Common myeloid progenitor, CD34-positive (primary cell): Measurements from ENCODE around the gene HID1.

ENCODE experiments used
- CTCF ChIA-PET: fragments of 350-600 bp; sonication (Branson Sonifier 250); formaldehyde crosslinking; loops from one replicate; lab custom pipeline; 2021; ENCODE audit warnings: antibody characterized with exemption; lab: Charles Lee
- POLR2A ChIA-PET: fragments of 350-600 bp; sonication (Branson Sonifier 250); formaldehyde crosslinking; loops from one replicate; lab custom pipeline; 2021; ENCODE audit warnings: antibody characterized with exemption; lab: Charles Lee
- DNase-seq, 3 donors: peaks; one replicate each; pipeline versions ENCODE4 v3.0.0 to v3.0.0-alpha.2; 2013
- H3K27ac ChIP-seq, 2 experiments: 1 replicate in 1 of 2; 2 replicates in 1 of 2; pipeline ENCODE4 v1.7.0; 2013; ENCODE audit warnings: inconsistent platforms in 2 of 2, low read length in 2 of 2, mild to moderate bottlenecking in 2 of 2, low read depth in 1 of 2, moderate library complexity in 1 of 2; ENCODE audit not compliant: severe bottlenecking in 2 of 2, insufficient read depth in 1 of 2, poor library complexity in 1 of 2
- H3K27me3 ChIP-seq, 5 experiments: replicated peaks in 2 of 5; 1 replicate in 3 of 5; 2 replicates in 2 of 5; pipeline versions ENCODE4 v1.6.1 to v1.7.0; 2013; ENCODE audit warnings: low read length in 4 of 5, mild to moderate bottlenecking in 2 of 5, moderate library complexity in 2 of 5, inconsistent platforms in 1 of 5; ENCODE audit not compliant: insufficient read depth in 5 of 5, control insufficient read depth in 4 of 5
- H3K36me3 ChIP-seq, 4 experiments: 1 replicate in 2 of 4; 2 replicates in 2 of 4; pipeline versions ENCODE4 v1.6.1 to v1.7.0; 2013; ENCODE audit warnings: low read length in 3 of 4, control low read depth in 1 of 4, mild to moderate bottlenecking in 1 of 4; ENCODE audit not compliant: control insufficient read depth in 4 of 4, insufficient read depth in 4 of 4
- H3K4me1 ChIP-seq, 4 experiments: 1 replicate in 3 of 4; 2 replicates in 1 of 4; pipeline versions ENCODE4 v1.6.1 to v1.7.1; 2013; ENCODE audit warnings: low read length in 3 of 4, mild to moderate bottlenecking in 3 of 4, control low read depth in 1 of 4, inconsistent platforms in 1 of 4, moderate library complexity in 1 of 4; ENCODE audit not compliant: control insufficient read depth in 4 of 4, insufficient read depth in 4 of 4; ENCODE audit errors: control extremely low read depth in 1 of 4
- H3K4me3 ChIP-seq, 7 experiments: 1 replicate in 4 of 7; 2 replicates in 3 of 7; pipeline versions ENCODE4 v1.5.1 to v1.7.0; 2013; ENCODE audit warnings: mild to moderate bottlenecking in 7 of 7, low read length in 6 of 7, moderate library complexity in 6 of 7, inconsistent platforms in 2 of 7, low read depth in 2 of 7, control low read depth in 1 of 7; ENCODE audit not compliant: insufficient read depth in 4 of 7, control insufficient read depth in 1 of 7; ENCODE audit errors: extremely low read depth in 1 of 7
- H3K9me3 ChIP-seq, 5 experiments: 1 replicate in 4 of 5; 2 replicates in 1 of 5; pipeline versions ENCODE4 v1.6.1 to v1.7.1; 2013; ENCODE audit warnings: low read length in 4 of 5, mild to moderate bottlenecking in 2 of 5, inconsistent platforms in 1 of 5, low read depth in 1 of 5, moderate library complexity in 1 of 5; ENCODE audit not compliant: control insufficient read depth in 4 of 5, insufficient read depth in 2 of 5; ENCODE audit errors: control extremely low read depth in 1 of 5
- WGBS: methylation state at CpG from one replicate; pipeline ENCODE4 v1.1.5; 2013; ENCODE audit not compliant: insufficient coverage; 5-methylcytosine and 5-hydroxymethylcytosine counted together

HID1 gene

GRCh38 chr17:74952431-74953133 is 20.0 kb downstream of the HID1 start:
- H3K4me3 ChIP-seq, result no peak overlapping the region
- DNase-seq, result no peak
- peaks cover 0 to 4% (median 0%) of the 10 kb centered on the region in 5 experiments for H3K27me3 ChIP-seq
- WGBS, result 79% methylated on average over 16 of the region's 24 CpGs
- POLR2A ChIA-PET, result no interaction called here
- CTCF ChIA-PET, result interaction anchor here (1.0 kb wide), 2 partner anchors 19 to 27 kb away, joined by 3 read pairs; no protein-coding TSS in a partner anchor
- peaks cover 0 to 4% (median 0%) of the 10 kb centered on the region in 5 experiments for H3K9me3 ChIP-seq
- H3K4me1 ChIP-seq, result no peaks in the 10 kb centered on the region
- H3K27ac ChIP-seq, result no peak overlapping the region
- H3K36me3 ChIP-seq, result no peaks in the 10 kb centered on the region

- POLR2A ChIA-PET, result no interaction called here
- no peak for DNase-seq
- CTCF ChIA-PET, result interaction anchor here (1.0 to 1.9 kb wide), 3 partner anchors 9 to 27 kb away, joined by 3 to 4 read pairs (median 3); no protein-coding TSS in a partner anchor
- Histone ChIP-seq H3K27me3 (peaks cover 0 to 4% (median 0%) of the 10 kb centered on the region in 5 experiments), H3K4me1 (no peaks in the 10 kb centered on the region), H3K27ac (no peak overlapping the region), H3K4me3 (no peak overlapping the region), H3K9me3 (peaks cover 0 to 4% (median 0%) of the 10 kb centered on the region in 5 experiments), H3K36me3 (no peaks in the 10 kb centered on the region)
- WGBS, result 79% methylated on average over 31 of the region's 32 CpGs
These were observed 20.7 kb downstream of the HID1 start for GRCh38 chr17:74951680-74952421.

- Histone ChIP-seq H3K36me3 (no peaks in the 10 kb centered on the region), H3K9me3 (no peaks in the 10 kb centered on the region), H3K4me1 (no peaks in the 10 kb centered on the region), H3K27me3 (peaks cover 0 to 4% (median 2%) of the 10 kb centered on the region in 5 experiments), H3K27ac (no peak overlapping the region), H3K4me3 (no peak overlapping the region)
- 86% methylated on average over 1 of the region's 3 CpGs for WGBS
- DNase-seq, result no peak
- CTCF ChIA-PET, result interaction anchor here (1.1 to 1.9 kb wide), 2 partner anchors 10 to 13 kb away, joined by 3 to 4 read pairs; no protein-coding TSS in a partner anchor
- POLR2A ChIA-PET, result no interaction called here
These were observed 21.5 kb downstream of the HID1 start for GRCh38 chr17:74951065-74951464.

DNA sequence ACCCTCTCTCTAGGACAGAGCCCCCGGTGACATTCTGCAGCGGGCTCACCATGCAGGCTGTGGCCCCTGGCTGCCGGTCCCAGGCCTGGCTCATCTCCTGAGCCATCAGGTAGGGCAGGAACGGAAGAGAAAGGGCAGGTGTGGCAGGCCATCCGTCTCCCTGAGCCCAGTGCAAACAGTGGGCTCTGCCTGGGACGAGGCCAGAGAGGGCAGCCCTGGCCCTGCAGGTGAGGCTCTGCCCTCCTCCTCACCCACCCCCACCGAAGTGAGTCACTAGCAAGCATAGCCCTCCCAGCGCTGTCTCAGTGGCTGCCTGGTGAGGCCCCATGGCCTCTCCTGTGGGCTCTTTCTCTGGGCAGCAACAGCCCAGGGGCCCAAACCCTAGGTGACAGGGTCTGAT is 22.4 kb downstream of the HID1 start:
- Histone ChIP-seq H3K4me3 (no peak overlapping the region), H3K36me3 (no peaks in the 10 kb centered on the region), H3K27me3 (peaks cover 0 to 7% (median 4%) of the 10 kb centered on the region in 5 experiments), H3K4me1 (no peaks in the 10 kb centered on the region), H3K27ac (no peak overlapping the region), H3K9me3 (no peaks in the 10 kb centered on the region)
- POLR2A ChIA-PET, result no interaction called here
- WGBS, result 97% methylated on average over 3 of the region's 8 CpGs
- DNase-seq, result no peak
- CTCF ChIA-PET, result interaction anchor here (1.1 to 1.9 kb wide), 2 partner anchors 12 to 27 kb away, joined by 3 to 4 read pairs; partner anchors contain the start of genes OTOP2 and USH1G

DNA sequence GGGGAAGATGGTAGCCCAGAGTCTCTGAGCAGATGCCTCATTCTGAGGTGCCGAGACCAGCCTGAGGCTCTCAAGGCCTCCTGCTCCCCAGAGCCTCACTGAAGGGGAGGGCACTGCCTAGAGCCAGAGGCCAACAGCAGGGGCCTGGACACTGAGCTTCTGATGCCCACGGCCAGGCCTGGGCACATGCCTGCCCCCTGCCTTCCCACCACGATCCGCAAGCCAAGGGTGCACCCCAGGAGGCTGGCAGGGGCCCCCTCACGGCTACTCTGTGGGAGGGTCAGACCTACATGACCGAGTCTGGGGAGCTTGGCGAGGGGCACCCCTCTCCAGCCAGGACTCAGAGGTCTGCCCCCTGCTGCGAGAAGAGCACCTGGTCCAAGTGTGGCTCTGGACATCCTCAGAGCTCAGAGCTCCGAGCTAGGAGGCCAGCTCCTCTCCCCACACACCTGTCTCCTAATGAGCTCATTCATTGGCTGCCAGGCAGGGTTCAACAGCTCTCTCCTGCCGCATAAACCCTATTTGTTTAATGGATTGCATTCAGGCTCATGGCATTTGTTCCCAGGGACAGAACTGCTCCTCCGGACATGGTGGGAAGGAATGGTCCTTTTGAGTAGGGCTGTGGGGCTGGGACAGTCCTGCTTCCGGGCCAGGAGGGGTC is 23.0 kb downstream of the HID1 start:
- 86% methylated on average over 11 of the region's 12 CpGs for WGBS

GRCh38 chr17:74947041-74947754 is 25.4 kb downstream of the HID1 start:
- Histone ChIP-seq H3K36me3 (no peaks in the 10 kb centered on the region), H3K4me1 (no peaks in the 10 kb centered on the region), H3K4me3 (no peak overlapping the region), H3K9me3 (no peaks in the 10 kb centered on the region), H3K27ac (no peak overlapping the region), H3K27me3 (peaks cover 2 to 20% (median 11%) of the 10 kb centered on the region in 5 experiments)
- ChIA-PET CTCF (interaction anchor here (0.8 to 1.7 kb wide), 2 partner anchors 8 to 9 kb away, joined by 3 to 4 read pairs; no protein-coding TSS in a partner anchor), POLR2A (no interaction called here)
- no peak for DNase-seq
- 95% methylated on average over 9 of the region's 17 CpGs for WGBS

More for the DNA sequence above, 23.0 kb downstream of the HID1 start:
- Histone ChIP-seq H3K4me1 (no peaks in the 10 kb centered on the region), H3K36me3 (no peaks in the 10 kb centered on the region), H3K9me3 (no peaks in the 10 kb centered on the region), H3K4me3 (no peak overlapping the region), H3K27me3 (peaks cover 0 to 7% (median 6%) of the 10 kb centered on the region in 5 experiments), H3K27ac (no peak overlapping the region)
- DNase-seq, result no peak
- POLR2A ChIA-PET, result no interaction called here
- CTCF ChIA-PET, result interaction anchor here (1.1 to 2.1 kb wide), 3 partner anchors 9 to 26 kb away, joined by 3 to 10 read pairs (median 8); partner anchors contain the start of genes OTOP2 and USH1G
